Gastroesophageal sphincter (tissue), 4 donors: ENCODE data around the gene COX10. TPM values are rescaled to one million over a fixed set of nuclear protein-coding genes. Genes with fewer than 3 reads are reported as not detected.

ENCODE experiments used
- ATAC-seq: fragments of 150-250 bp; one replicate; pipeline ENCODE4 v1.9.1; 2016; ENCODE audit warnings: mild to moderate bottlenecking, moderate library complexity
- H3K27ac ChIP-seq, 4 donors: fragments of 200-600 bp; sonication (generic) in 3 of 4; 1 replicate in 3 of 4; 2 replicates in 1 of 4; pipeline ENCODE4 v1.5.1; 2016 to 2019
- H3K27me3 ChIP-seq: fragments of 200-600 bp; sonication (generic); one replicate; pipeline ENCODE4 v1.5.1; 2019
- H3K36me3 ChIP-seq, 2 donors: fragments of 200-600 bp; sonication (generic); one replicate each; pipeline ENCODE4 v1.5.1; 2019; ENCODE audit warnings: control low read depth in 1 of 2
- H3K4me1 ChIP-seq, 3 donors: fragments of 200-600 bp; sonication (generic); 1 replicate in 2 of 3; 2 replicates in 1 of 3; pipeline ENCODE4 v1.5.1; 2016 to 2019; ENCODE audit warnings: control low read depth in 2 of 3
- H3K4me3 ChIP-seq, 2 donors: fragments of 200-600 bp; sonication (generic); one replicate each; pipeline ENCODE4 v1.5.1; 2019; ENCODE audit warnings: mild to moderate bottlenecking in 1 of 2, moderate library complexity in 1 of 2
- H3K9me3 ChIP-seq, 3 donors: fragments of 200-600 bp; sonication (generic); one replicate each; pipeline ENCODE4 v1.5.1; 2017 to 2019; ENCODE audit warnings: control low read depth in 2 of 3
- EP300 ChIP-seq: sonication (generic); formaldehyde crosslinking; IDR thresholded peaks from one replicate; pipeline ENCODE4 v1.6.1; 2017; ENCODE audit warnings: antibody characterized with exemption, mild to moderate bottlenecking
- POLR2A ChIP-seq, 2 donors: fragments of 450-650 bp; IDR thresholded peaks; one replicate each; pipeline ENCODE4 v1.6.1; 2017; ENCODE audit warnings: antibody characterized with exemption in 2 of 2, mild to moderate bottlenecking in 2 of 2, moderate library complexity in 1 of 2
- POLR2AphosphoS5 ChIP-seq: sonication (generic); formaldehyde crosslinking; IDR thresholded peaks from one replicate; pipeline ENCODE4 v1.6.1; 2017; ENCODE audit warnings: antibody characterized with exemption
- WGBS, 2 donors: methylation state at CpG; one replicate each; pipeline ENCODE4 v1.1.5; 2018; ENCODE audit warnings: low coverage in 1 of 2; 5-methylcytosine and 5-hydroxymethylcytosine counted together
- total RNA-seq, 4 donors: library from RNA; depleted of rRNA; stranded (reverse); fragments of >200 nt; gene quantifications; one replicate each; pipeline ENCODE4 v1.1.0, GENCODE V29; 2016
- TF ChIP-seq, protein P1 (sequence below), 4 experiments: fragments of 200-600 bp in 2 of 4; fragments of 450-650 bp in 2 of 4; sonication (generic) in 1 of 4; IDR thresholded peaks; one replicate each; pipeline ENCODE4 v1.5.1; 2017 to 2019; ENCODE audit warnings: antibody characterized with exemption in 4 of 4, mild to moderate bottlenecking in 2 of 4, moderate library complexity in 2 of 4

Gene COX10
- total RNA-seq, 4 donors from 2014 or later, result 20.3 to 30.0 (median 26.5) TPM

DNA sequence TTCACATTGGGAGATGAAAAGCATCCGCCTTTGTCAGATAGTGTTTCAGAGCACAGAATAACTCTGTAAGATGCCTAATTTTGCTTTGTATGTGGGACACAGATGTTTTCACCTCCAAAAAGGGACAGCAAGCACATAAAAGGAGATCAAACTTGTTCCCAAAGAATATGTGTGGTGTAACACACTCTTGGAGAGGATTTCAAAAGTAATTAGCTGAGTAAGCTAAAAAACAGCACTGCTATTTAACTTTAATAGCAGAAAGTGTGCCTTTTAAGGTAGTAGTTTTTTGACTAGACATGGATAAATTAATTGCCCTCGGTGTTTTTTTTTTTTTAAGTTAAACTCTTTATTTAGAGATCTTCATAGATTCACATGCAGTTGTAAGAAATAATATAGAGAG is 65.2 kb downstream of the COX10 start:
- Histone ChIP-seq H3K27me3 (no peaks in the 10 kb centered on the region), H3K36me3 (no peaks in the 10 kb centered on the region), H3K4me3 (no peak overlapping the region), H3K27ac (no peak overlapping the region), H3K4me1 (no peaks in the 10 kb centered on the region), H3K9me3 (no peaks in the 10 kb centered on the region)
- ATAC-seq, result no peak
- WGBS, 2 donors, result 80 to 90% methylated on average over 2 of the region's 2 CpGs
- TF ChIP-seq EP300 (no peak), POLR2AphosphoS5 (no peak), POLR2A (IDR thresholded peaks at IDR 0.05) (no peak)
- TF ChIP-seq, protein P1, sequence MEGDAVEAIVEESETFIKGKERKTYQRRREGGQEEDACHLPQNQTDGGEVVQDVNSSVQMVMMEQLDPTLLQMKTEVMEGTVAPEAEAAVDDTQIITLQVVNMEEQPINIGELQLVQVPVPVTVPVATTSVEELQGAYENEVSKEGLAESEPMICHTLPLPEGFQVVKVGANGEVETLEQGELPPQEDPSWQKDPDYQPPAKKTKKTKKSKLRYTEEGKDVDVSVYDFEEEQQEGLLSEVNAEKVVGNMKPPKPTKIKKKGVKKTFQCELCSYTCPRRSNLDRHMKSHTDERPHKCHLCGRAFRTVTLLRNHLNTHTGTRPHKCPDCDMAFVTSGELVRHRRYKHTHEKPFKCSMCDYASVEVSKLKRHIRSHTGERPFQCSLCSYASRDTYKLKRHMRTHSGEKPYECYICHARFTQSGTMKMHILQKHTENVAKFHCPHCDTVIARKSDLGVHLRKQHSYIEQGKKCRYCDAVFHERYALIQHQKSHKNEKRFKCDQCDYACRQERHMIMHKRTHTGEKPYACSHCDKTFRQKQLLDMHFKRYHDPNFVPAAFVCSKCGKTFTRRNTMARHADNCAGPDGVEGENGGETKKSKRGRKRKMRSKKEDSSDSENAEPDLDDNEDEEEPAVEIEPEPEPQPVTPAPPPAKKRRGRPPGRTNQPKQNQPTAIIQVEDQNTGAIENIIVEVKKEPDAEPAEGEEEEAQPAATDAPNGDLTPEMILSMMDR (IDR thresholded peaks at IDR 0.05), result no peak

DNA sequence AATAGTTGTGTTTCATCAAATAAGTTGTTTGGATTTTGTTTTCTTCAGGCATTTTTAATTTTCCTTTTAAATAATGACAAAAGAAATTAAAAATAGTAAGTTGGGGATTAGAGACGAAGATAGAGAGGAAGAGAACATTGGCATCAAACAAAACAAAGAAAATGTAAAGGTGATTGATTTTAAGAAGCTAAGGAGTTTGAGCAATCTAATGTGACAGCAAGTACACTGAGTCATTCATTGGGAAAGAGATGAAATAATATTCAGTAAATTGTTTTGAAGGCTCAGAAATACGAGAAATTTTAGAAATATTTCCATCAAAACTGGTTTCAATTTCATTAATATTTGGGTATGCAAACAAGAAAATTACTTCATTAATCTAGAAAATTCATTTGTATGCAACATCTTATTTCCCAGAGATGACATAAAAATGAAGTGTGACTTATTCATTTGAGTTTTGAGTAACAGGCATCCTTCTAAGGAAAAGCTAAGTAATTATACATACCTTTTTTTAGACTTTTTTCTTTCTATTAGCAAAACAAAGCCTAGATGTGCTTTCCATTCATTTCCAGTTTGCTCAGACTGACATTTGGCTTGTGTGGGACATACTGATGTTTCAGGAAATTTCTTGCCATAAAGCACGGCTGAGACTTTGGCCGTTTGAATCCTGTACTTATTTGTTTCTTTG is 66.7 kb downstream of the COX10 start:
- H3K4me1 ChIP-seq, result no peaks in the 10 kb centered on the region
- 76 to 80% methylated on average over 4 of the region's 4 CpGs for WGBS, 2 donors
- TF ChIP-seq, protein P1 (IDR thresholded peaks at IDR 0.05), result no peak
- no peak for TF ChIP-seq POLR2A (IDR thresholded peaks at IDR 0.05)
- no peak for TF ChIP-seq POLR2AphosphoS5
- no peak for TF ChIP-seq EP300

DNA sequence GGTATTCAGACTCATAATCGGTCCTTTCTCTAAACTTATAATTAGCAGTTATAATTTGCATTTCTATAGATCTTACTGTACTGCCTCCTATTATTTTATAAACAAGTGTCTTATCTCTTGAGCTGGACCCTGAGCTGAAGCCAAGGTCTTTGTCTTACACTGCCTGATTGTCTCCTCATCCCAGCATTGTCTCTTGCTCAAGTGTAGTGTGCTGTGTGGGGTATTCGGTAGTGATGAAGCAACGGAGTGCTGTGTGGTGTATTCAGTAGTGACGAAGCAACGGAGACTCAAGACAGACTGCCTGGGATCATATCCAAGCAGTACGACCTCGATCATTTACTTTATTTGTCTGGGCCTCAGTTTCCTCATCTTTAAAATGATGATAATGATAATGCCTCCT is 69.3 kb downstream of the COX10 start:
- H3K4me3 ChIP-seq, result no peak overlapping the region
- H3K4me1 ChIP-seq, result peaks cover 0 to 5% (median 0%) of the 10 kb centered on the region in 3 donors
- no peaks in the 10 kb centered on the region for H3K36me3 ChIP-seq
- WGBS, 2 donors, result 94 to 98% methylated on average over 7 of the region's 7 CpGs
- H3K27me3 ChIP-seq, result no peaks in the 10 kb centered on the region
- TF ChIP-seq POLR2A (IDR thresholded peaks at IDR 0.05) (no peak), EP300 (no peak), POLR2AphosphoS5 (no peak)
- TF ChIP-seq, protein P1 (IDR thresholded peaks at IDR 0.05), result no peak
- ATAC-seq, result no peak
- H3K9me3 ChIP-seq, result no peaks in the 10 kb centered on the region
- no peak overlapping the region for H3K27ac ChIP-seq

More for the DNA sequence above, 66.7 kb downstream of the COX10 start:
- Histone ChIP-seq H3K4me3 (no peak overlapping the region), H3K36me3 (no peaks in the 10 kb centered on the region), H3K27me3 (no peaks in the 10 kb centered on the region), H3K27ac (no peak overlapping the region), H3K9me3 (no peaks in the 10 kb centered on the region)
- no peak for ATAC-seq

DNA sequence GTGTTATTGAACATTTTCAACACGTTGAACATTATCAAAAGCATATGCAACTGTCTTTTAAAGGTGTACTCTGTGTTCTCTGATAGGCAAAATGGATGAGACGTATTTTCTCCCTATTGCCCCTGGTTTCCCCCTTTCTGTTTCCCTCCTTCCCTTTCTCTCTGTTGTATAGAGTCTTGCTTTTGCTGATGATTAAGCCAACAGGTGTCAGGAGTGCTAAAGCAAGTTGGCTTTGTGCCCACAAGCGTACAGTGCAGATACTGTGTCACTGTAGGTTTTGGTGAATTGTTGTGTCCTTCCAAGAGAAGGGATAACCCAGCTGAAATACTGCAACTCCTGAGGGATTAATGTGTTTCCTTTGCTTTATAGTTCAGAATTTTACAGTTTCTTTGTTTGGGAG is 74.4 kb downstream of the COX10 start:
- WGBS, 2 donors, result 44 to 63% methylated on average over 3 of the region's 3 CpGs

More for the DNA sequence above, 74.4 kb downstream of the COX10 start:
- peaks cover 0 to 21% (median 2%) of the 10 kb centered on the region in 3 donors for H3K4me1 ChIP-seq
- H3K9me3 ChIP-seq, result no peaks in the 10 kb centered on the region
- H3K27ac ChIP-seq, result no peak overlapping the region
- no peaks in the 10 kb centered on the region for H3K27me3 ChIP-seq
- no peak overlapping the region for H3K4me3 ChIP-seq
- ATAC-seq, result no peak
- H3K36me3 ChIP-seq, result no peaks in the 10 kb centered on the region
- TF ChIP-seq EP300 (no peak), POLR2AphosphoS5 (no peak), POLR2A (IDR thresholded peaks at IDR 0.05) (no peak)
- TF ChIP-seq, protein P1 (IDR thresholded peaks at IDR 0.05), result no peak
